K562 (cell line): ENCODE data around the gene KIF5C. TPM values are rescaled to one million over a fixed set of nuclear protein-coding genes. Genes with fewer than 3 reads are reported as not detected.

ENCODE experiments used
- ATAC-seq: fragments of 200-7000 bp; cut with Tn5 transposase; 3 replicates; pipeline ENCODE4 v1.9.1; 2020; ENCODE audit warnings: moderate library complexity
- BruUV-seq: library from RNA; stranded (reverse); fragments of 400-500 nt; replicated peaks from 2 replicates; lab custom pipeline; 2021; lab: Mats Ljungman, UMichigan
- CTCF ChIA-PET: fragments of 300-600 bp; formaldehyde crosslinking; extraction: SDS; loops from one replicate; lab custom pipeline; 2021; ENCODE audit warnings: low intra/inter-chr PET ratio; lab: Yijun Ruan, JAX
- POLR2A ChIA-PET: fragments of 300-600, 350-650 bp; sonication (Branson Sonifier 250); formaldehyde crosslinking; extraction: SDS; loops from one replicate; lab custom pipeline; 2021; ENCODE audit warnings: antibody characterized with exemption, inconsistent platforms; lab: Yijun Ruan, JAX
- DNase-seq, 4 experiments: peaks; one replicate each; pipeline versions ENCODE4 v3.0.0 to v3.0.0-alpha.2; 2011 to 2018; ENCODE audit warnings: low spot score in 3 of 4, mixed read lengths in 3 of 4; ENCODE audit errors: extremely low read depth in 1 of 4
- FAIRE-seq: peaks from 2 replicates; lab custom pipeline; 2011; peaks lifted over from hg19 to GRCh38; lab: Jason Lieb, UNC
- H2AFZ ChIP-seq: 2 replicates; pipeline ENCODE4 v1.6.0; 2011; ENCODE audit warnings: low read depth, low read length, control low read depth, inconsistent platforms
- H3K27ac ChIP-seq: fragments of 200-600 bp; 3 replicates; pipeline ENCODE4 v1.8.0; 2011; ENCODE audit warnings: low read depth, mild to moderate bottlenecking, control low read depth, inconsistent platforms, low read length, moderate library complexity, mixed read lengths; ENCODE audit errors: extremely low read depth
- H3K27me3 ChIP-seq, 2 experiments: fragments of 300-600 bp in 1 of 2; 2 replicates in 1 of 2; 3 replicates in 1 of 2; pipeline versions ENCODE4 v1.6.0 to v1.8.0; 2011; ENCODE audit warnings: inconsistent platforms in 2 of 2, low read length in 2 of 2, mild to moderate bottlenecking in 1 of 2, mixed read lengths in 1 of 2, moderate library complexity in 1 of 2; ENCODE audit not compliant: control insufficient read depth in 2 of 2, insufficient read depth in 2 of 2
- H3K36me3 ChIP-seq: fragments of 300-600 bp; 3 replicates; pipeline ENCODE4 v1.8.0; 2011; ENCODE audit warnings: mild to moderate bottlenecking, low read length, inconsistent platforms; ENCODE audit not compliant: control insufficient read depth, insufficient read depth
- H3K4me1 ChIP-seq, 2 experiments: fragments of 200-600 bp in 1 of 2; replicated peaks in 1 of 2; 2 replicates in 1 of 2; 3 replicates in 1 of 2; pipeline versions ENCODE4 v1.5.1 to v1.8.0; 2011; ENCODE audit warnings: inconsistent platforms in 2 of 2, low read length in 2 of 2, mild to moderate bottlenecking in 1 of 2, mixed read lengths in 1 of 2, moderate library complexity in 1 of 2; ENCODE audit not compliant: control insufficient read depth in 2 of 2, insufficient read depth in 2 of 2
- H3K4me2 ChIP-seq: 2 replicates; pipeline ENCODE4 v1.6.1; 2011; ENCODE audit warnings: low read length, control low read depth, inconsistent platforms, mixed read lengths; ENCODE audit not compliant: insufficient read depth
- H3K4me3 ChIP-seq: fragments of 200-600 bp; sonication (generic), shearing (Covaris generic); 2 replicates; pipeline ENCODE4 v1.5.1; 2016; ENCODE audit warnings: control low read depth, inconsistent platforms
- H3K79me2 ChIP-seq: fragments of 200-600 bp; 3 replicates; pipeline ENCODE4 v1.8.0; 2011; ENCODE audit warnings: low read length, inconsistent platforms; ENCODE audit not compliant: control insufficient read depth, insufficient read depth
- H3K9ac ChIP-seq, 2 experiments: 2 replicates each; pipeline versions ENCODE4 v1.6.0 to v1.6.1; 2011; ENCODE audit warnings: low read depth in 2 of 2, low read length in 2 of 2, control low read depth in 1 of 2, inconsistent platforms in 1 of 2, mild to moderate bottlenecking in 1 of 2, mixed read lengths in 1 of 2; ENCODE audit not compliant: insufficient read depth in 1 of 2
- H3K9me1 ChIP-seq: one replicate; pipeline ENCODE4 v1.6.0; 2011; ENCODE audit warnings: inconsistent platforms, mild to moderate bottlenecking, low read length, moderate library complexity; ENCODE audit not compliant: control insufficient read depth, insufficient read depth
- H3K9me3 ChIP-seq: replicated peaks from 2 replicates; pipeline ENCODE4 v1.5.1; 2011; ENCODE audit warnings: low read depth, low read length, inconsistent platforms; ENCODE audit not compliant: control insufficient read depth, insufficient read depth
- H4K20me1 ChIP-seq: replicated peaks from 2 replicates; pipeline ENCODE4 v1.6.1; 2011; ENCODE audit warnings: low read length, inconsistent platforms, mixed read lengths; ENCODE audit not compliant: control insufficient read depth, insufficient read depth
- RHOXF2B ChIP-seq: fragments of 250-450 bp; sonication (Bioruptor Pico); conservative IDR thresholded peaks from 2 replicates; pipeline ENCODE4 v1.5.1; 2021
- SMAD3 ChIP-seq: fragments of 450-650 bp; formaldehyde crosslinking; conservative IDR thresholded peaks from 2 replicates; pipeline ENCODE4 v1.4.0; 2020; ENCODE audit warnings: mild to moderate bottlenecking
- ZNF384 ChIP-seq: IDR thresholded peaks from 2 replicates; pipeline ENCODE4 v1.6.1; 2012; ENCODE audit warnings: low read depth, low read length, improper control_type of control experiment
- ZNF431 ChIP-seq: sonication (generic); formaldehyde crosslinking; IDR thresholded peaks from 2 replicates; pipeline ENCODE4 v1.8.0; 2022; ENCODE audit warnings: mild to moderate bottlenecking, missing genetic modification reagents
- ZNF778 ChIP-seq: fragments of 450-650 bp; formaldehyde crosslinking; IDR thresholded peaks from 2 replicates; pipeline ENCODE4 v1.4.0; 2020; ENCODE audit warnings: mild to moderate bottlenecking, moderate library complexity
- WGBS: fragments of 100-300 bp; shearing (Covaris generic); methylation state at CpG from one replicate; pipeline ENCODE4 v1.1.6; 2016; ENCODE audit warnings: low coverage, mixed read lengths; ENCODE audit not compliant: insufficient coverage; ENCODE audit errors: missing lambda C conversion rate; 5-methylcytosine and 5-hydroxymethylcytosine counted together
- in situ Hi-C: fragments of 300-500 bp; cut with MboI; formaldehyde crosslinking; loops from 4 replicates; pipeline ENCODE4 v1.15.0; 2018; ENCODE audit warnings: inconsistent platforms, mixed read lengths
- intact Hi-C: fragments of 100-400 bp; cut with micrococcal nuclease; formaldehyde crosslinking; loops from 2 replicates; pipeline ENCODE4 v1.14.2; 2022
- polyA plus RNA-seq, 8 experiments: library from polyadenylated mRNA; depleted of rRNA in 4 of 8; stranded (reverse) in 5 of 8; unstranded in 3 of 8; fragments of >200 nt; fragmentation: Nextera tagmentation in 2 of 8; fragmentation: Illumina TruSeq in 1 of 8; extraction: Ambion mirVana in 2 of 8; extraction: Trizol in 1 of 8; gene quantifications; 2 replicates each; pipeline versions ENCODE4 v1.2.1 to v1.2.3, GENCODE V29; 2011 to 2014; ENCODE audit warnings: inconsistent platforms in 1 of 8, missing spikeins in 1 of 8
- total RNA-seq, 7 experiments: library from RNA; depleted of rRNA in 6 of 7; stranded (reverse); fragments of >200 nt in 6 of 7; fragmentation: Illumina TruSeq in 2 of 7; extraction: Trizol in 2 of 7; gene quantifications; 2 replicates each; pipeline versions ENCODE4 v1.2.1 to v1.2.3, GENCODE V29; 2011 to 2021; ENCODE audit warnings: low replicate concordance in 1 of 7
- TF ChIP-seq, protein P1 (sequence below): sonication (generic); formaldehyde crosslinking; IDR thresholded peaks from 2 replicates; pipeline ENCODE4 v1.4.0; 2020; ENCODE audit warnings: mild to moderate bottlenecking, missing genetic modification reagents
- TF ChIP-seq, protein P2 (sequence below): sonication (generic); formaldehyde crosslinking; IDR thresholded peaks from 2 replicates; pipeline ENCODE4 v1.8.0; 2022; ENCODE audit warnings: mild to moderate bottlenecking, missing genetic modification reagents

The KIF5C gene
- total and polyA plus RNA-seq, 9 of the 15 experiments (the other 6 are each of a cell fraction or from before 2014, with no cell fraction given), result 0.01 to 0.09 (median 0.01) TPM; not detected in 6

DNA sequence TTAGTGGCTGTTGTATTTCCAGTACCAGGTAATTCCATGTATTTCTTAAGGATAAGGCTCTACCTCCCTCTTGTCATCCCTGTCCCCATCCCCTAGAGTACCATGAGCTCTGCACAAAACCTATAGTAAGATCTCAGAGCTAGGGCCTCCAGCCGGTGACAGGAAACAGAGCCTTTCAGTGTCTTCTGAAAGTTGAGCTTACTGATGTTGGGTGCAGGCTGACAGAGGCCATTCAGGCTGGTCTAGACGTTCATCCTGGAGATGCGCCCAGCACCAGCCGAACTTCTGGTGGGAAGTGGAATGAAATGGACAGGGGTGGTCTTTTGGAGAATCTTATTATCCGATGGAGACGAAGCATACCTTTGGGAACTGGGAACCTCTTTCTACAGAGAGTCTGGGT, 146.7 kb downstream of the KIF5C start:
- FAIRE-seq, result no peak
- in situ Hi-C loops (no loop called here), intact Hi-C loops (no loop called here)
- BruUV-seq, result no TSS peak
- Histone ChIP-seq H3K9me1 (no peaks in the 10 kb centered on the region), H3K4me1 (no peaks in the 10 kb centered on the region), H3K9ac (no peak overlapping the region), H3K4me2 (no peak overlapping the region), H3K36me3 (no peaks in the 10 kb centered on the region), H3K27ac (no peak overlapping the region), H3K79me2 (no peaks in the 10 kb centered on the region), H4K20me1 (no peaks in the 10 kb centered on the region), H2AFZ (no peak overlapping the region), H3K4me3 (no peak overlapping the region), H3K9me3 (no peaks in the 10 kb centered on the region), H3K27me3 (peaks cover 8 to 10% of the 10 kb centered on the region in 2 experiments; a peak in 2 of 5 replicates)
- ChIA-PET CTCF (interaction anchor here (0.6 kb wide), 1 partner anchor 1726 kb away, joined by 3 read pairs; no protein-coding TSS in a partner anchor), POLR2A (no interaction called here)
- ATAC-seq, result no peak
- DNase-seq, result no peak
- 0% methylated on average over 6 of the region's 6 CpGs for WGBS
- TF ChIP-seq SMAD3 (CRISPR knock-in tag) (no peak), RHOXF2B (CRISPR knock-in tag) (no peak), ZNF778 (CRISPR knock-in tag) (no peak), ZNF431 (CRISPR knock-in tag) (no peak), ZNF384 (no peak)
- TF ChIP-seq, protein P1, sequence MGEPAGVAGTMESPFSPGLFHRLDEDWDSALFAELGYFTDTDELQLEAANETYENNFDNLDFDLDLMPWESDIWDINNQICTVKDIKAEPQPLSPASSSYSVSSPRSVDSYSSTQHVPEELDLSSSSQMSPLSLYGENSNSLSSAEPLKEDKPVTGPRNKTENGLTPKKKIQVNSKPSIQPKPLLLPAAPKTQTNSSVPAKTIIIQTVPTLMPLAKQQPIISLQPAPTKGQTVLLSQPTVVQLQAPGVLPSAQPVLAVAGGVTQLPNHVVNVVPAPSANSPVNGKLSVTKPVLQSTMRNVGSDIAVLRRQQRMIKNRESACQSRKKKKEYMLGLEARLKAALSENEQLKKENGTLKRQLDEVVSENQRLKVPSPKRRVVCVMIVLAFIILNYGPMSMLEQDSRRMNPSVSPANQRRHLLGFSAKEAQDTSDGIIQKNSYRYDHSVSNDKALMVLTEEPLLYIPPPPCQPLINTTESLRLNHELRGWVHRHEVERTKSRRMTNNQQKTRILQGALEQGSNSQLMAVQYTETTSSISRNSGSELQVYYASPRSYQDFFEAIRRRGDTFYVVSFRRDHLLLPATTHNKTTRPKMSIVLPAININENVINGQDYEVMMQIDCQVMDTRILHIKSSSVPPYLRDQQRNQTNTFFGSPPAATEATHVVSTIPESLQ (CRISPR knock-in tag), result no peak
- TF ChIP-seq, protein P2, sequence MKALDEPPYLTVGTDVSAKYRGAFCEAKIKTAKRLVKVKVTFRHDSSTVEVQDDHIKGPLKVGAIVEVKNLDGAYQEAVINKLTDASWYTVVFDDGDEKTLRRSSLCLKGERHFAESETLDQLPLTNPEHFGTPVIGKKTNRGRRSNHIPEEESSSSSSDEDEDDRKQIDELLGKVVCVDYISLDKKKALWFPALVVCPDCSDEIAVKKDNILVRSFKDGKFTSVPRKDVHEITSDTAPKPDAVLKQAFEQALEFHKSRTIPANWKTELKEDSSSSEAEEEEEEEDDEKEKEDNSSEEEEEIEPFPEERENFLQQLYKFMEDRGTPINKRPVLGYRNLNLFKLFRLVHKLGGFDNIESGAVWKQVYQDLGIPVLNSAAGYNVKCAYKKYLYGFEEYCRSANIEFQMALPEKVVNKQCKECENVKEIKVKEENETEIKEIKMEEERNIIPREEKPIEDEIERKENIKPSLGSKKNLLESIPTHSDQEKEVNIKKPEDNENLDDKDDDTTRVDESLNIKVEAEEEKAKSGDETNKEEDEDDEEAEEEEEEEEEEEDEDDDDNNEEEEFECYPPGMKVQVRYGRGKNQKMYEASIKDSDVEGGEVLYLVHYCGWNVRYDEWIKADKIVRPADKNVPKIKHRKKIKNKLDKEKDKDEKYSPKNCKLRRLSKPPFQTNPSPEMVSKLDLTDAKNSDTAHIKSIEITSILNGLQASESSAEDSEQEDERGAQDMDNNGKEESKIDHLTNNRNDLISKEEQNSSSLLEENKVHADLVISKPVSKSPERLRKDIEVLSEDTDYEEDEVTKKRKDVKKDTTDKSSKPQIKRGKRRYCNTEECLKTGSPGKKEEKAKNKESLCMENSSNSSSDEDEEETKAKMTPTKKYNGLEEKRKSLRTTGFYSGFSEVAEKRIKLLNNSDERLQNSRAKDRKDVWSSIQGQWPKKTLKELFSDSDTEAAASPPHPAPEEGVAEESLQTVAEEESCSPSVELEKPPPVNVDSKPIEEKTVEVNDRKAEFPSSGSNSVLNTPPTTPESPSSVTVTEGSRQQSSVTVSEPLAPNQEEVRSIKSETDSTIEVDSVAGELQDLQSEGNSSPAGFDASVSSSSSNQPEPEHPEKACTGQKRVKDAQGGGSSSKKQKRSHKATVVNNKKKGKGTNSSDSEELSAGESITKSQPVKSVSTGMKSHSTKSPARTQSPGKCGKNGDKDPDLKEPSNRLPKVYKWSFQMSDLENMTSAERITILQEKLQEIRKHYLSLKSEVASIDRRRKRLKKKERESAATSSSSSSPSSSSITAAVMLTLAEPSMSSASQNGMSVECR, result no peak
